ENCODE data around the gene YIPF3.
A peak's percentile ranks its signal among the peaks of the same experiment; 100 is the strongest.

DNA sequence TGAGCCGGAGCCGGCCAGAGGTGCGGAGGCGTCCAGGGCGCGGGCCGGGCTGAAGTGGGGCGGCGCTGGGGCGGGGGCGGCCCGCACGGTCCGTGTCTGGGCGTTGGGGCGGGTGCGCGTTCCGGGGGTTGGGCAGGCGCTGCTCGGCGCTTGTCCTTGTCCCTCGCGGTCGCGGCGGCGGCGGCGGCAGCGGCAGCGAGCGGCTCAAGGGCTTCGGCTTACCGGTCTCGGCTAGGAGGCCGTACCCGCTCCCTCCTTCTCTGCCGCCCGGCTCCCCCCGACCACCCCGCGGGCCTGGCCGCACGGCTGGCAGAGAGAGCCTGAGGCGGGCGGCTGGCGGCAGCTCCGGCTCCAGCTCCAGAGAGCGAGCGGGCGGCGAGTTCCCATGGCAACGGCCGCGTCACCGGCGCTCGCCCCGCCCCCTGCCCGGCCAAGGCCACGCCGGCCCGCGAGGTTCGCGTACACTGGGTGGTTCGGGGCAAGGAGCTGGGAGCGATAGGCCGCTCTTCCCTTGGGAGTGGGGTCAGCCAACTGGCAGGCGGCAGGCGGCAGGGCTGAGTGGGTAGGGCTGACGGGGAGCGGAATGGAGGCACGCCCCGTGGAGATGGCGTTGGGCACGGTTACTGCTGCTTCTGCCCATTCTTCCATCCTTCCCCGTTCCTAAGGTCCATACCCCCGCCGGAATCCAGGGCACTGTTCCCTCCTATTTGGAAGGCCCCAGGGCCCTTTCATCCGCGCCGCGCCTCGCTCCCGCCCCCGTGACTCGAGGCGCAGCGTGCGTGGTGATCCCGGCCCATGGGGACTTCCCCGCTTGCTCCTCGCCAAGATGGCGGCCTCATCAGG, 6.5 kb downstream of the YIPF3 start, which contains the start of gene LRRC73:
- TF ChIP-seq, protein P1, sequence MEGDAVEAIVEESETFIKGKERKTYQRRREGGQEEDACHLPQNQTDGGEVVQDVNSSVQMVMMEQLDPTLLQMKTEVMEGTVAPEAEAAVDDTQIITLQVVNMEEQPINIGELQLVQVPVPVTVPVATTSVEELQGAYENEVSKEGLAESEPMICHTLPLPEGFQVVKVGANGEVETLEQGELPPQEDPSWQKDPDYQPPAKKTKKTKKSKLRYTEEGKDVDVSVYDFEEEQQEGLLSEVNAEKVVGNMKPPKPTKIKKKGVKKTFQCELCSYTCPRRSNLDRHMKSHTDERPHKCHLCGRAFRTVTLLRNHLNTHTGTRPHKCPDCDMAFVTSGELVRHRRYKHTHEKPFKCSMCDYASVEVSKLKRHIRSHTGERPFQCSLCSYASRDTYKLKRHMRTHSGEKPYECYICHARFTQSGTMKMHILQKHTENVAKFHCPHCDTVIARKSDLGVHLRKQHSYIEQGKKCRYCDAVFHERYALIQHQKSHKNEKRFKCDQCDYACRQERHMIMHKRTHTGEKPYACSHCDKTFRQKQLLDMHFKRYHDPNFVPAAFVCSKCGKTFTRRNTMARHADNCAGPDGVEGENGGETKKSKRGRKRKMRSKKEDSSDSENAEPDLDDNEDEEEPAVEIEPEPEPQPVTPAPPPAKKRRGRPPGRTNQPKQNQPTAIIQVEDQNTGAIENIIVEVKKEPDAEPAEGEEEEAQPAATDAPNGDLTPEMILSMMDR (IDR thresholded peaks at IDR 0.05; ENCODE audit: insufficient read depth, low read length): no peak
- TF ChIP-seq, protein P2, sequence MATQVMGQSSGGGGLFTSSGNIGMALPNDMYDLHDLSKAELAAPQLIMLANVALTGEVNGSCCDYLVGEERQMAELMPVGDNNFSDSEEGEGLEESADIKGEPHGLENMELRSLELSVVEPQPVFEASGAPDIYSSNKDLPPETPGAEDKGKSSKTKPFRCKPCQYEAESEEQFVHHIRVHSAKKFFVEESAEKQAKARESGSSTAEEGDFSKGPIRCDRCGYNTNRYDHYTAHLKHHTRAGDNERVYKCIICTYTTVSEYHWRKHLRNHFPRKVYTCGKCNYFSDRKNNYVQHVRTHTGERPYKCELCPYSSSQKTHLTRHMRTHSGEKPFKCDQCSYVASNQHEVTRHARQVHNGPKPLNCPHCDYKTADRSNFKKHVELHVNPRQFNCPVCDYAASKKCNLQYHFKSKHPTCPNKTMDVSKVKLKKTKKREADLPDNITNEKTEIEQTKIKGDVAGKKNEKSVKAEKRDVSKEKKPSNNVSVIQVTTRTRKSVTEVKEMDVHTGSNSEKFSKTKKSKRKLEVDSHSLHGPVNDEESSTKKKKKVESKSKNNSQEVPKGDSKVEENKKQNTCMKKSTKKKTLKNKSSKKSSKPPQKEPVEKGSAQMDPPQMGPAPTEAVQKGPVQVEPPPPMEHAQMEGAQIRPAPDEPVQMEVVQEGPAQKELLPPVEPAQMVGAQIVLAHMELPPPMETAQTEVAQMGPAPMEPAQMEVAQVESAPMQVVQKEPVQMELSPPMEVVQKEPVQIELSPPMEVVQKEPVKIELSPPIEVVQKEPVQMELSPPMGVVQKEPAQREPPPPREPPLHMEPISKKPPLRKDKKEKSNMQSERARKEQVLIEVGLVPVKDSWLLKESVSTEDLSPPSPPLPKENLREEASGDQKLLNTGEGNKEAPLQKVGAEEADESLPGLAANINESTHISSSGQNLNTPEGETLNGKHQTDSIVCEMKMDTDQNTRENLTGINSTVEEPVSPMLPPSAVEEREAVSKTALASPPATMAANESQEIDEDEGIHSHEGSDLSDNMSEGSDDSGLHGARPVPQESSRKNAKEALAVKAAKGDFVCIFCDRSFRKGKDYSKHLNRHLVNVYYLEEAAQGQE (IDR thresholded peaks at IDR 0.05; ENCODE audit: insufficient replicate concordance, low read depth): no peak
- TF ChIP-seq POLR2AphosphoS5 (IDR thresholded peaks at IDR 0.05; ENCODE audit: low read depth) (peak; percentile 34; the same call in 1 of the 2 replicates), SPI1 (IDR thresholded peaks at IDR 0.05; ENCODE audit: borderline replicate concordance, low read depth) (no peak)

All from HL-60 (cell line).